ENCODE data around the gene PTPRE.

The PTPRE gene

DNA sequence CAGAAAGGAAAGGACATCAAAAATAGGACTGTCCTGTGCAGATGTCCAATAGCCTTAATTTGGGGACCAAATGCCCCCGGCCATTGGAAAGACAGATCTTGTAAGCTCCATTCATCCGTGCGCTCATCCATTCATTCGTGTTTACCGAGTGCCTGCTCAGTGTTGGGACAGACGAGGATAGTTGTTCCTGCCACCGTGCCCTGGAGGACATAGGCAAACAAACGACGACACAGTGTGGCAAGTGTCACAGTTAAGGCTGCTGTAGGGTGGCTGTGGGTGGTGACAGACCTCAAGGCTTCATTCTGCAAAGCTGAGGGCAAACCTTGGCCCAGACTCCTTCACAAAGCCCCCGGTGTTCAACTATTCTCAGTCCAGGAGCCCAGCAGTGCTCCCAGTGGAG, 191.7 kb downstream of the PTPRE start:
- Histone ChIP-seq H3K9me3 (ENCODE audit: low read length) (no peaks in the 10 kb centered on the region), H3K4me3 (ENCODE audit: low read depth in 1 of 2, low read length in 2 of 2) (no peak overlapping the region), H3K4me1 (ENCODE audit: insufficient read depth, low read length) (peaks cover 4% of the 10 kb centered on the region), H3K36me3 (ENCODE audit: insufficient read depth, low read length) (no peaks in the 10 kb centered on the region), H3K9ac (ENCODE audit: low read length) (no peak overlapping the region), H3K27me3 (ENCODE audit: control insufficient read depth in 1 of 2, insufficient read depth in 2 of 2, low read length in 2 of 2) (no peaks in the 10 kb centered on the region), H3K27ac (ENCODE audit: low read depth, low read length) (no peak overlapping the region)

DNA sequence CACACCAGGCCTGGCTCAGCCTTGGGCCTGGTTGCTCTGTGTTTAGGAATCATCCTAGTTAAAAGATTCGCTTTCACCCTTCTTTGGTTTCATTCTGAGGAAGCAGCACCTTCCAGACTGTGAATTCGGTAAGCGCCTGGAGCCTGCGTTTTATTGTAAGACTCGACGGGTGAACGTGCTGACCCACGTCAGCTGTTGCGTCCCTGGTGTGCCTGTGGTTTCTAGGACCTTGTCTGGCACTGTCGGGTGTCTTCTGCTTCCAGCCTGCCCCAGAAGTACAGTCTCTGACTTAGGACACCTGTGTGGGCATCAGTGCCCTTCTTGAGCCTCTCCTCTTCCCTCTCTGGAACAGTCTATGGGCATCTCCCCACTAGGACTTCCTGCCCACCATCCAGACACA, 193.0 kb downstream of the PTPRE start:
- Histone ChIP-seq H3K36me3 (ENCODE audit: insufficient read depth, low read length) (no peaks in the 10 kb centered on the region), H3K9me3 (ENCODE audit: low read length) (no peaks in the 10 kb centered on the region), H3K4me3 (ENCODE audit: low read depth in 1 of 2, low read length in 2 of 2) (no peak overlapping the region), H3K27ac (ENCODE audit: low read depth, low read length) (no peak overlapping the region), H3K9ac (ENCODE audit: low read length) (no peak overlapping the region), H3K27me3 (ENCODE audit: control insufficient read depth in 1 of 2, insufficient read depth in 2 of 2, low read length in 2 of 2) (no peaks in the 10 kb centered on the region), H3K4me1 (ENCODE audit: insufficient read depth, low read length) (peaks cover 4% of the 10 kb centered on the region)

DNA sequence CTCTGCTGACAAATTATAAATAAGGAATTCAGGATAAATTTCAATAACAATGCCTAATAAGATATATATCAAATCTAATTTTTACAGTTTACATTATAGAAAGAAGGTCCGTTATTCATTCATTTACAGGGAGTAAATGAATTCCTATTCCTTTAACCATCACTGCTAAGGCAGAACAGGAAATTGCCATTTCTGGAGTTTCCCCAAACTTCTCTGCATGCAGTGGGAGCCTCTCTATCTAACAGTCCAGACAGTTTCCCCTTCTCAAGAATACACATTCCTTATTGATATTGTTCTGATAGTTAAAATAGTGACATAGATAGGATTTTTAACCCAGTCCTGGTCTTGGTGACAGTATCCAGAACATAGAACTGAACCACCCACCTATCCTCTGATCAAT, 195.0 kb downstream of the PTPRE start:
- Histone ChIP-seq H3K27ac (ENCODE audit: low read depth, low read length) (no peak overlapping the region), H3K4me1 (ENCODE audit: insufficient read depth, low read length) (peaks cover 4% of the 10 kb centered on the region), H3K9ac (ENCODE audit: low read length) (no peak overlapping the region), H3K9me3 (ENCODE audit: low read length) (no peaks in the 10 kb centered on the region), H3K4me3 (ENCODE audit: low read depth in 1 of 2, low read length in 2 of 2) (no peak overlapping the region), H3K27me3 (ENCODE audit: control insufficient read depth in 1 of 2, insufficient read depth in 2 of 2, low read length in 2 of 2) (no peaks in the 10 kb centered on the region), H3K36me3 (ENCODE audit: insufficient read depth, low read length) (no peaks in the 10 kb centered on the region)

DNA sequence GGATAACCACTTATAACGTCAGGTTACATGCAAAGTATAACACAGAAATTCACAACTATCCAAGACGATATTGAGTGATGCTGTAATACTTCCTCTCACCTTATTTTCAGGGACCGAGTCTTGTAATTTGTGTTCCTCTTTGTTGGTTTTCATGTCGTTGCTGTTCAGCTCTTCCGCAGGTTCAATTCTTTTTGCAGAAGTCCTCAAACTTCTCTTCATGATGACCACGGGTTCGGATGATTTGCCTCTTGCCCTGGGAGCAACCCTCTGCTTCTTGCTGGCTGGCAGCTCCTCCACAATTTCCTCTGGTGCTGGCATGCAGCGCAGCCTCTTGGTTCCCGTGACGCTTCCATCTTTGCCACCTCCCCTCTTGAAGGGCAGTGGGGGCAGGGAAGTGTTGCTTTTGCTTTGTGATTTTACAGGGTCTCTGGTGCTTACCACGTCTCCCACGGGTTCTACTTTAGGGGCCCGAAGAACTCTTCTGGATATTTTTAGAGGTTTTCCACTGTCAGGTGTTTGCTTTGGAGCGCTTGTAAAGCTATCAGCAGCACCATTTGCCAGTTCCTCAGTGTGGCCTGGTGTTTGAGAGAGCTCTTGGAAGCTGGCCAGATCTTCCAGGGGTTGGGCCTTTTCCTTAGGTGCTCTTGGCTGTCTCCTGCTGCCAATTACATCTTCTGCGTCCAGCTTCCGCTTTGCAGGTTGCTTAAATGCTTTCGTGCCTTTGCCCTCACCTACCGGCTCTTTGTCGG, 195.8 kb downstream of the PTPRE start:
- H3K36me3 ChIP-seq (ENCODE audit: insufficient read depth, low read length) = no peaks in the 10 kb centered on the region
- H3K4me1 ChIP-seq (ENCODE audit: insufficient read depth, low read length) = peaks cover 4% of the 10 kb centered on the region
- H3K27ac ChIP-seq (ENCODE audit: low read depth, low read length) = no peak overlapping the region
- no peak overlapping the region for H3K9ac ChIP-seq (ENCODE audit: low read length)
- no peak overlapping the region for H3K4me3 ChIP-seq (ENCODE audit: low read depth in 1 of 2, low read length in 2 of 2)
- no peaks in the 10 kb centered on the region for H3K9me3 ChIP-seq (ENCODE audit: low read length)
- H3K27me3 ChIP-seq (ENCODE audit: control insufficient read depth in 1 of 2, insufficient read depth in 2 of 2, low read length in 2 of 2) = no peaks in the 10 kb centered on the region

DNA sequence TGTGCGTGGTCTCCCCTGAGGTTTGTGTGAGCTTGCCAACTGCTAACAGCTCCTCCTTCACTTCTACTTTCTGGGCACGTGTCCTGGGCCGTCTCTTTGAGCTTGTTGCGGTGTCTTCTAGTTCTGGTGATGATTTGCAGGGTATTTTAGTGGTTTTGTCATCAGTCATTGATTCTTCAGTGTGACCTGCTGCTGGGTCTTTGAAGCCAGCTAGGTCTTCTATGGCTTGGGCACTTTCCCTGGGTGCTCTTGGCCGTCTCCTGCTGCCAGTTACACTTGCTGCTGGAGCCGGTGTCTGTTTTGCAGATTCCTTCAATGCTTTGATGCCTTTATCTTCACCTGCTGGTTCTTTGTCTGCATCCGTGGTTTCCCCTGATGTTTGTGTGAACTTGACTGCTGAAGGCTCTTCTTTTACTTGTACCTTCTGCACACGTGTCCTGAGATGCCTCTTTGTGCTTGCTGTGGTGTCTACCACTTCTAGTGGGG, 196.4 kb downstream of the PTPRE start:
- Histone ChIP-seq H3K27me3 (ENCODE audit: control insufficient read depth in 1 of 2, insufficient read depth in 2 of 2, low read length in 2 of 2) (no peaks in the 10 kb centered on the region), H3K36me3 (ENCODE audit: insufficient read depth, low read length) (no peaks in the 10 kb centered on the region), H3K9ac (ENCODE audit: low read length) (no peak overlapping the region), H3K9me3 (ENCODE audit: low read length) (no peaks in the 10 kb centered on the region), H3K27ac (ENCODE audit: low read depth, low read length) (no peak overlapping the region), H3K4me1 (ENCODE audit: insufficient read depth, low read length) (peaks cover 4% of the 10 kb centered on the region), H3K4me3 (ENCODE audit: low read depth in 1 of 2, low read length in 2 of 2) (no peak overlapping the region)

DNA sequence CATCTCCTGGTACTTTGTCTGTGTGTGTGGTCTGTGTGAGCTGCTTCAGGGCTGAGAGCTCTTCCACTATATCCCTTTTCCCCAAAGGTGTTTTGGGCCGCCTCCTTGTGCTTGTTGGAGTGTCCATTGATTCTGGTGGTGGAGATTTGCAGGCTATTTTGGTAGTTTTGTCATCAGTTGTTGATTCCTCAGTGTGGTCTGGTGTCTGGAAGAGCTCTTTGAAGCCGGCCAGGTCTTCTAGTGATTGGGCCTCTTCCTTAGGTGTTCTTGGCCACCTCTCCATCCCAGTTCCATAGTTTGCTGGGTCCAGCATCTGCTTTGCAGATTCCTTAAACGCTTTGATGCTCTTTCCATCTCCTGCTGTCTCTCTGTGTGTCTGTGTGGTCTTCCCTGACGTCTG, 198.5 kb downstream of the PTPRE start:
- Histone ChIP-seq H3K9ac (ENCODE audit: low read length) (no peak overlapping the region), H3K4me3 (ENCODE audit: low read depth in 1 of 2, low read length in 2 of 2) (no peak overlapping the region), H3K27me3 (ENCODE audit: control insufficient read depth in 1 of 2, insufficient read depth in 2 of 2, low read length in 2 of 2) (no peaks in the 10 kb centered on the region), H3K36me3 (ENCODE audit: insufficient read depth, low read length) (no peaks in the 10 kb centered on the region), H3K27ac (ENCODE audit: low read depth, low read length) (no peak overlapping the region), H3K4me1 (ENCODE audit: insufficient read depth, low read length) (peaks cover 4% of the 10 kb centered on the region), H3K9me3 (ENCODE audit: low read length) (no peaks in the 10 kb centered on the region)

DNA sequence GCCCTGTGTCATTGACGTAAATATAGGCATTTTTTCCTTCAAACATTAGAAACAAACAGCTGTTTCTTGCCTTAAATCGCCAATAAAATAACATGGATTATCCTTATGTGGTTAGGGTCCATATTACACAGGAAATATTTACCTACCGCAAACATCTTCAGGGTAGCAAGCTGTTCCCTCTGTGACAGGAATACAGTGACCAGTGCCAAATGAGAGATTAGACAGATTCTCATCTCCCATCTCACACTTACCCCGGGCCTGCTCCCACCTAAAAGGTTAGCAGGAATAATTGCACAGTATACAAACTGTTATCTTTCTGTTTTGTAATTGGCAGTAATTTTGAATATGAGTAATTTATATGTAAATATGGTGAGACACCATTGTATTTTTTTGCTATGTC, 202.8 kb downstream of the PTPRE start:
- Histone ChIP-seq H3K27me3 (ENCODE audit: control insufficient read depth in 1 of 2, insufficient read depth in 2 of 2, low read length in 2 of 2) (no peaks in the 10 kb centered on the region), H3K27ac (ENCODE audit: low read depth, low read length) (no peak overlapping the region), H3K36me3 (ENCODE audit: insufficient read depth, low read length) (no peaks in the 10 kb centered on the region), H3K4me1 (ENCODE audit: insufficient read depth, low read length) (no peaks in the 10 kb centered on the region), H3K9me3 (ENCODE audit: low read length) (no peaks in the 10 kb centered on the region), H3K9ac (ENCODE audit: low read length) (no peak overlapping the region), H3K4me3 (ENCODE audit: low read depth in 1 of 2, low read length in 2 of 2) (no peak overlapping the region)

DNA sequence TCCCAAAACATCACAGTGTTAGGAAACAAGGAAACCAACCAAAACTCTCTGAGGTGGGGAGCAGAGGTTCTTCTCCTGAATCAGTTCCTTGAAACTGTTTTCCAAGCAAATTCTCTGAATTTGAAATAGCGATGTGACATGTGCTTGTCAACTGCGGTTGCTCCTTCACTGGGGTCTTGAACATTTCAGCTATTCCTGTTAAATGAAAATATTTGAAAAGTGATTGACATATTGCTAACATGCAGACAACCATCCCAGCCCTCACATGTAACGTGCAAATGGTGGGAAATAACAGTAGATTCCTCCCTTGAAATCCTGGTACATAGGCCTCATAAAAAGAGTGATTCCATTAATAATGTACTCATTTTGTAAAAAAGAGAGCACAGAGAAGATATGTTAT, 203.4 kb downstream of the PTPRE start:
- H3K9me3 ChIP-seq (ENCODE audit: low read length) = no peaks in the 10 kb centered on the region

DNA sequence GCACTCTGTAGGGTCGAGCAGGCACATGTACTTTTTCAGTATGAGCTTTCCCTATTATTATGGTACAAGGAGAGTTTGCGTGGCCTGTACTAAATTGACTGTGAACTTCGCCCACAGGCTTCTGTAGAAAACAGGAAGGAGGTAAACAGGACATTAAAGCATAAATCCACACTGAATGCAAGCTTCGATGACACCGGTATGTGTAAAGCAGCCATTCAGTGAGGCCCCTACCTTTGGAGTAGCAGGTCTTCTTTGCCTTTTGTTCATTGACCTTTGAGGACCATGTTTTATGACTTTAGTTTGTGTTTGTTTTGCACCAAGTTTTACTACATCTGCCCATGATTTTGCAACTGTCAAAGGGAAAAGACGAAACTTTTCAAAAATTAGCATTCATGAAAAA, 204.8 kb downstream of the PTPRE start:
- no peaks in the 10 kb centered on the region for H3K36me3 ChIP-seq (ENCODE audit: insufficient read depth, low read length)
- H3K4me1 ChIP-seq (ENCODE audit: insufficient read depth, low read length) = no peaks in the 10 kb centered on the region
- H3K9me3 ChIP-seq (ENCODE audit: low read length) = no peaks in the 10 kb centered on the region
- no peak overlapping the region for H3K4me3 ChIP-seq (ENCODE audit: low read depth in 1 of 2, low read length in 2 of 2)
- no peak overlapping the region for H3K27ac ChIP-seq (ENCODE audit: low read depth, low read length)
- no peaks in the 10 kb centered on the region for H3K27me3 ChIP-seq (ENCODE audit: control insufficient read depth in 1 of 2, insufficient read depth in 2 of 2, low read length in 2 of 2)
- H3K9ac ChIP-seq (ENCODE audit: low read length) = no peak overlapping the region

More for the DNA sequence above, 203.4 kb downstream of the PTPRE start:
- H3K36me3 ChIP-seq (ENCODE audit: insufficient read depth, low read length) = no peaks in the 10 kb centered on the region
- no peak overlapping the region for H3K4me3 ChIP-seq (ENCODE audit: low read depth in 1 of 2, low read length in 2 of 2)
- H3K27ac ChIP-seq (ENCODE audit: low read depth, low read length) = no peak overlapping the region
- H3K27me3 ChIP-seq (ENCODE audit: control insufficient read depth in 1 of 2, insufficient read depth in 2 of 2, low read length in 2 of 2) = no peaks in the 10 kb centered on the region
- no peaks in the 10 kb centered on the region for H3K4me1 ChIP-seq (ENCODE audit: insufficient read depth, low read length)
- no peak overlapping the region for H3K9ac ChIP-seq (ENCODE audit: low read length)

DNA sequence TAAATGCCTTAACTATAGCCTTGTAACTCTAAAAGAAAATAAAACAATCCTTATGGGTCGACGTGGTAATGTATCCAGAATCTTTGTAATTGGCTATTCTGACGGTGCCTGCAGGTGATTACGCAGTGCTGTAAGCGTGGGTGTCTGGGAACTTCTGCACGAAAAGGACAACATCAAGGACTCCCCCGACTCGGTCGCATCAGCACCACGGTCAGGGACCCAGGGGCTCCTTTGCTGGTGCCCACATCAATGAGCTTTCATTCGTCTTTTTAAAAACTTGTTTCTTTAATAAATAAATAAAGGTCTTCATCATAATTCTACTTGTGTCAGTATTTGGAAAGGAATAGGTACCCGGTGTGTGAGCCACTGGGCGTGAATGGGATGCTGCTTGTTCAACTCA, 206.1 kb downstream of the PTPRE start:
- H3K9ac ChIP-seq (ENCODE audit: low read length) = no peak overlapping the region
- H3K4me1 ChIP-seq (ENCODE audit: insufficient read depth, low read length) = no peaks in the 10 kb centered on the region
- H3K27me3 ChIP-seq (ENCODE audit: control insufficient read depth in 1 of 2, insufficient read depth in 2 of 2, low read length in 2 of 2) = no peaks in the 10 kb centered on the region
- H3K4me3 ChIP-seq (ENCODE audit: low read depth in 1 of 2, low read length in 2 of 2) = no peak overlapping the region
- H3K9me3 ChIP-seq (ENCODE audit: low read length) = no peaks in the 10 kb centered on the region
- no peaks in the 10 kb centered on the region for H3K36me3 ChIP-seq (ENCODE audit: insufficient read depth, low read length)
- H3K27ac ChIP-seq (ENCODE audit: low read depth, low read length) = no peak overlapping the region

DNA sequence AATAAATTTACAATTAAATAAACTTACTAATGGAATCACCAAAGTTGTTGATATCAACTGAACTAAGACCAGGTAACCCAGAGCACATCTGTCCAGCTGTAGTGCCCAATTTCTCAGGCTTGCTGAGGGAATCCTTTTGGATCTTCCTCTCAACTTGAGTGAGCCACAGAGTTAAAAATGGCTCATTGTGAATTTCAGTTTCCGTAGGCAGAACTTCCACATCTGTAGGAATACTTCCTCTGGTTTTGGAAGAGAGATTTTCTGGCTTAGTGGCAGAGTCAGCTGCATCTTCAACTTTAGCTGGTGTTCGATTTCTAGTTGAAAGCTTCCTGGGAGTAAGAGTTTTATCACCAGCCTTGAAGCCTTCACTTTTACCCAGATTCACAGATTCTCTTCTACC, 208.0 kb downstream of the PTPRE start:
- no peaks in the 10 kb centered on the region for H3K27me3 ChIP-seq (ENCODE audit: control insufficient read depth in 1 of 2, insufficient read depth in 2 of 2, low read length in 2 of 2)
- H3K4me3 ChIP-seq (ENCODE audit: low read depth in 1 of 2, low read length in 2 of 2) = no peak overlapping the region
- H3K36me3 ChIP-seq (ENCODE audit: insufficient read depth, low read length) = no peaks in the 10 kb centered on the region
- H3K9ac ChIP-seq (ENCODE audit: low read length) = no peak overlapping the region
- H3K27ac ChIP-seq (ENCODE audit: low read depth, low read length) = no peak overlapping the region
- H3K4me1 ChIP-seq (ENCODE audit: insufficient read depth, low read length) = no peaks in the 10 kb centered on the region
- no peaks in the 10 kb centered on the region for H3K9me3 ChIP-seq (ENCODE audit: low read length)

DNA sequence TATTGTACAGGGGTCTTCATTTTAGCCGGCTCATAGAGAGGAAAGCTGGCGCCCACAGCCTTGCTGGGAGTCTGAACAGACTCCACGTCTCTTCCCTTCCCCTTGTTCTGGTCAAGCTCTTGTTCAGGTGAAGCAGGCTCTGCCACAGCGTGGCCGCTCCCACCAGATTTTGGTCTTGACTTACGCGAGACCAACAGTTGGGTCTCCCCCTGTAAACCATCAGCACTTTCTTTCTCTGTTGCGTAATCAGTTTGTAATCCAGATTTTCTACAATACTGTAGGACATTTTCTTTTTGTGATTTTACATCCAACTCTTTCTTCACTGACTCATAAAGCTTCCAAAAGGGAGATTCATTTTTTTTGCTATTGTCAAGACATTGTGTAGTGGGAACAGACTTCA, 208.5 kb downstream of the PTPRE start:
- no peak overlapping the region for H3K9ac ChIP-seq (ENCODE audit: low read length)
- no peak overlapping the region for H3K4me3 ChIP-seq (ENCODE audit: low read depth in 1 of 2, low read length in 2 of 2)
- H3K36me3 ChIP-seq (ENCODE audit: insufficient read depth, low read length) = no peaks in the 10 kb centered on the region
- H3K27ac ChIP-seq (ENCODE audit: low read depth, low read length) = no peak overlapping the region
- H3K9me3 ChIP-seq (ENCODE audit: low read length) = no peaks in the 10 kb centered on the region
- no peaks in the 10 kb centered on the region for H3K4me1 ChIP-seq (ENCODE audit: insufficient read depth, low read length)
- H3K27me3 ChIP-seq (ENCODE audit: control insufficient read depth in 1 of 2, insufficient read depth in 2 of 2, low read length in 2 of 2) = no peaks in the 10 kb centered on the region

Data from muscle layer of colon (tissue), 2 donors.